K562 (cell line): ENCODE results near the gene ACVR1C. TPM values are rescaled to one million over a fixed set of nuclear protein-coding genes. Genes with fewer than 3 reads are reported as not detected.
A peak's percentile ranks its signal among the peaks of the same experiment; 100 is the strongest.

Experiments
- BHLHE40 ChIP-seq: IDR thresholded peaks from 2 replicates; pipeline ENCODE4 v1.6.1; 2011; ENCODE audit warnings: low read length, improper control_type of control experiment
- CTCF ChIP-seq, 3 experiments: IDR thresholded peaks in 2 of 3; conservative IDR thresholded peaks in 1 of 3; 2 replicates each; pipeline ENCODE4 v1.5.1; 2011 to 2012; ENCODE audit warnings: low read length in 3 of 3, mild to moderate bottlenecking in 3 of 3, control low read depth in 2 of 3, improper control_type of control experiment in 1 of 3, inconsistent platforms in 1 of 3, low read depth in 1 of 3, mixed read lengths in 1 of 3, moderate library complexity in 1 of 3; ENCODE audit not compliant: insufficient read depth in 2 of 3
- DACH1 ChIP-seq: fragments of 450-650 bp; IDR thresholded peaks from 2 replicates; pipeline ENCODE4 v1.6.1; 2018; ENCODE audit not compliant: partially characterized antibody
- DEAF1 ChIP-seq: fragments of 450-650 bp; formaldehyde crosslinking; IDR thresholded peaks from 2 replicates; pipeline ENCODE4 v1.4.0; 2020; ENCODE audit warnings: mild to moderate bottlenecking, moderate library complexity
- ELF2 ChIP-seq: fragments of 250-450 bp; sonication (Bioruptor Pico); IDR thresholded peaks from 2 replicates; pipeline ENCODE4 v1.5.0; 2021; ENCODE audit warnings: mild to moderate bottlenecking
- HMBOX1 ChIP-seq: sonication (generic); IDR thresholded peaks from 2 replicates; pipeline ENCODE4 v1.6.1; 2016
- JUND ChIP-seq, 2 experiments: IDR thresholded peaks; 2 replicates in 1 of 2; 3 replicates in 1 of 2; pipeline ENCODE4 v1.6.1; 2011; ENCODE audit warnings: borderline replicate concordance in 2 of 2, low read depth in 2 of 2, low read length in 2 of 2, improper control_type of control experiment in 1 of 2, missing biosample characterization in 1 of 2, missing genetic modification characterization in 1 of 2, missing genetic modification reagents in 1 of 2
- MAZ ChIP-seq, 2 experiments: fragments of 450-650 bp in 1 of 2; sonication (generic) in 1 of 2; formaldehyde crosslinking; IDR thresholded peaks in 1 of 2; conservative IDR thresholded peaks in 1 of 2; 2 replicates each; pipeline versions ENCODE4 v1.4.0 to v1.5.0; 2020; ENCODE audit warnings: mild to moderate bottlenecking in 1 of 2, missing genetic modification reagents in 1 of 2
- MBD2 ChIP-seq: sonication (generic); IDR thresholded peaks from 2 replicates; pipeline ENCODE4 v1.6.1; 2016; ENCODE audit warnings: low read depth, borderline replicate concordance
- POLR3G ChIP-seq: IDR thresholded peaks from 2 replicates; pipeline ENCODE4 v1.6.1; 2011; ENCODE audit not compliant: insufficient read length, insufficient replicate concordance; ENCODE audit errors: extremely low read depth
- RAD21 ChIP-seq, 2 experiments: fragments of 250-450 bp in 1 of 2; fragments of 450-650 bp in 1 of 2; sonication (Bioruptor Pico) in 1 of 2; formaldehyde crosslinking in 1 of 2; IDR thresholded peaks in 1 of 2; conservative IDR thresholded peaks in 1 of 2; 2 replicates each; pipeline versions ENCODE4 v1.4.0 to v1.8.0; 2020 to 2022; ENCODE audit warnings: mild to moderate bottlenecking in 2 of 2, moderate library complexity in 1 of 2
- SMC3 ChIP-seq: conservative IDR thresholded peaks from 2 replicates; pipeline ENCODE4 v1.6.1; 2011; ENCODE audit warnings: low read depth, low read length, improper control_type of control experiment; ENCODE audit not compliant: insufficient read depth
- STAG1 ChIP-seq: sonication (generic); formaldehyde crosslinking; IDR thresholded peaks from 2 replicates; pipeline ENCODE4 v1.5.0; 2020; ENCODE audit warnings: missing genetic modification reagents, borderline replicate concordance
- ZNF24 ChIP-seq: fragments of 450-650 bp; IDR thresholded peaks from 2 replicates; pipeline ENCODE4 v1.6.1; 2016
- ZNF696 ChIP-seq: fragments of 250-450 bp; sonication (Bioruptor Pico); conservative IDR thresholded peaks from 2 replicates; pipeline ENCODE4 v1.4.0; 2020; ENCODE audit warnings: mild to moderate bottlenecking, moderate library complexity
- polyA plus RNA-seq, 8 experiments: library from polyadenylated mRNA; depleted of rRNA in 4 of 8; stranded (reverse) in 5 of 8; unstranded in 3 of 8; fragments of >200 nt; fragmentation: Nextera tagmentation in 2 of 8; fragmentation: Illumina TruSeq in 1 of 8; extraction: Ambion mirVana in 2 of 8; extraction: Trizol in 1 of 8; gene quantifications; 2 replicates each; pipeline versions ENCODE4 v1.2.1 to v1.2.3, GENCODE V29; 2011 to 2014; ENCODE audit warnings: inconsistent platforms in 1 of 8, missing spikeins in 1 of 8
- total RNA-seq, 7 experiments: library from RNA; depleted of rRNA in 6 of 7; stranded (reverse); fragments of >200 nt in 6 of 7; fragmentation: Illumina TruSeq in 2 of 7; extraction: Trizol in 2 of 7; gene quantifications; 2 replicates each; pipeline versions ENCODE4 v1.2.1 to v1.2.3, GENCODE V29; 2011 to 2021; ENCODE audit warnings: low replicate concordance in 1 of 7

ACVR1C gene
- total and polyA plus RNA-seq, 9 of the 15 experiments (the other 6 are each of a cell fraction or from before 2014, with no cell fraction given), result 0.05 to 0.58 (median 0.28) TPM

GRCh38 chr2:157497638-157498314 is 130.9 kb downstream of the ACVR1C start (continued):
- TF ChIP-seq STAG1 (peak; percentile 22; the same call in 1 of the 2 replicates), CTCF (IDR thresholded peaks at IDR 0.05 in 2 of 3, conservative IDR thresholded peaks at IDR 0.05 in 1 of 3; ENCODE audit: insufficient read depth in 2 of 3, low read depth in 1 of 3, low read length in 3 of 3) (peak; percentile 80 to 95 (median 89)), BHLHE40 (0 out of 2 replicates have a peak, but pooled peaks have one; percentile 5), SMC3 (peak; percentile 80), POLR3G (no peak), HMBOX1 (peak; percentile 50), ZNF696 (CRISPR knock-in tag) (no peak), DACH1 (peak; percentile 20), ZNF24 (peak; percentile 21; the same call in 1 of the 2 replicates), DEAF1 (peak; percentile 87), RAD21 (CRISPR knock-in tag; conservative IDR thresholded peaks at IDR 0.05 in 1 of 2, IDR thresholded peaks at IDR 0.05 in 1 of 2) (peak; percentile 91 to 98), JUND (IDR thresholded peaks at IDR 0.05; ENCODE audit: borderline replicate concordance, low read depth, low read length) (no peak), JUND (tag; IDR thresholded peaks at IDR 0.05; ENCODE audit: borderline replicate concordance, low read depth, low read length) (0 out of 3 replicates have a peak, but pooled peaks have one; percentile 14), MBD2 (no peak), MAZ (CRISPR knock-in tag; conservative IDR thresholded peaks at IDR 0.05 in 1 of 2, IDR thresholded peaks at IDR 0.05 in 1 of 2) (peak in 1 of 2 experiments; percentile 40; a peak in 1 of 4 replicates), ELF2 (no peak)
